HepG2 (cell line): ENCODE measurements around the gene TK2. TPM values are rescaled to one million over a fixed set of nuclear protein-coding genes. Genes with fewer than 3 reads are reported as not detected.

ENCODE experiments used
- ATAC-seq: fragments of 200-7000 bp; cut with Tn5 transposase; 3 replicates; pipeline ENCODE4 v1.9.1; 2020; ENCODE audit warnings: mild to moderate bottlenecking, moderate library complexity
- BruUV-seq: library from RNA; stranded (reverse); fragments of 400-500 nt; replicated peaks from 2 replicates; lab custom pipeline; 2021; lab: Mats Ljungman, UMichigan
- CTCF ChIA-PET: fragments of 300-600 bp; formaldehyde crosslinking; extraction: SDS; loops from one replicate; lab custom pipeline; 2021; ENCODE audit warnings: low total read pairs, inconsistent platforms, low intra/inter-chr PET ratio; lab: Yijun Ruan, JAX
- POLR2A ChIA-PET: fragments of 350-600 bp; sonication (Branson Sonifier 250); formaldehyde crosslinking; loops from one replicate; lab custom pipeline; 2020; ENCODE audit warnings: antibody characterized with exemption, inconsistent platforms; lab: Yijun Ruan, JAX
- DNase-seq: peaks from one replicate; pipeline ENCODE4 v3.0.0-alpha.2; 2015; ENCODE audit warnings: low spot score
- FAIRE-seq: peaks from 3 replicates; lab custom pipeline; 2011; peaks lifted over from hg19 to GRCh38; lab: Jason Lieb, UNC
- H2AFZ ChIP-seq: one replicate; pipeline ENCODE4 v1.6.1; 2011; ENCODE audit warnings: low read length, inconsistent platforms
- H3K27ac ChIP-seq: fragments of 300-600 bp; 3 replicates; pipeline ENCODE4 v1.8.0; 2011; ENCODE audit warnings: mixed run types, mild to moderate bottlenecking, mixed read lengths, low read length, inconsistent platforms; ENCODE audit not compliant: insufficient read depth; ENCODE audit errors: extremely low read length
- H3K27me3 ChIP-seq, 2 experiments: fragments of 200-600 bp in 1 of 2; 2 replicates in 1 of 2; 3 replicates in 1 of 2; pipeline versions ENCODE4 v1.6.0 to v1.8.0; 2011; ENCODE audit warnings: low read length in 2 of 2, mild to moderate bottlenecking in 2 of 2, moderate library complexity in 2 of 2, inconsistent platforms in 1 of 2; ENCODE audit not compliant: insufficient read depth in 2 of 2, control insufficient read depth in 1 of 2
- H3K36me3 ChIP-seq, 2 experiments: fragments of 200-600 bp in 1 of 2; replicated peaks in 1 of 2; 2 replicates in 1 of 2; 3 replicates in 1 of 2; pipeline versions ENCODE4 v1.5.1 to v1.8.0; 2011; ENCODE audit warnings: low read length in 2 of 2, inconsistent platforms in 1 of 2; ENCODE audit not compliant: insufficient read depth in 2 of 2, control insufficient read depth in 1 of 2
- H3K4me1 ChIP-seq: 2 replicates; pipeline ENCODE4 v1.5.1; 2012; ENCODE audit warnings: low read length, inconsistent platforms; ENCODE audit not compliant: insufficient read depth
- H3K4me2 ChIP-seq: 2 replicates; pipeline ENCODE4 v1.6.0; 2011; ENCODE audit warnings: low read depth, low read length, inconsistent platforms
- H3K4me3 ChIP-seq, 3 experiments: fragments of 200-600 bp in 1 of 3; sonication (generic), shearing (Covaris generic) in 1 of 3; replicated peaks in 1 of 3; 2 replicates each; pipeline ENCODE4 v1.5.1; 2011 to 2016; ENCODE audit warnings: low read length in 3 of 3, inconsistent platforms in 2 of 3, low read depth in 2 of 3, mild to moderate bottlenecking in 2 of 3, control low read depth in 1 of 3, mixed read lengths in 1 of 3; ENCODE audit not compliant: insufficient read depth in 1 of 3
- H3K79me2 ChIP-seq: one replicate; pipeline ENCODE4 v1.6.1; 2011; ENCODE audit warnings: low read length, inconsistent platforms; ENCODE audit not compliant: insufficient read depth
- H3K9ac ChIP-seq: 2 replicates; pipeline ENCODE4 v1.6.0; 2011; ENCODE audit warnings: mild to moderate bottlenecking, low read depth, low read length, inconsistent platforms; ENCODE audit not compliant: insufficient read depth
- H3K9me3 ChIP-seq: 2 replicates; pipeline ENCODE4 v1.5.1; 2012; ENCODE audit warnings: mild to moderate bottlenecking, low read length
- H4K20me1 ChIP-seq: 2 replicates; pipeline ENCODE4 v1.6.0; 2011; ENCODE audit warnings: inconsistent platforms, mild to moderate bottlenecking, low read length, moderate library complexity; ENCODE audit not compliant: insufficient read depth
- SOX6 ChIP-seq, 2 experiments: fragments of 450-650 bp in 1 of 2; sonication (generic) in 1 of 2; formaldehyde crosslinking in 1 of 2; IDR thresholded peaks; 2 replicates each; pipeline versions ENCODE4 v1.4.0 to v1.6.1; 2017 to 2020; ENCODE audit warnings: antibody characterized with exemption in 1 of 2, mild to moderate bottlenecking in 1 of 2, missing genetic modification reagents in 1 of 2
- STAG1 ChIP-seq: sonication (generic); formaldehyde crosslinking; IDR thresholded peaks from 2 replicates; pipeline ENCODE4 v1.4.0; 2020; ENCODE audit warnings: missing genetic modification reagents
- ZNF430 ChIP-seq: sonication (generic); formaldehyde crosslinking; IDR thresholded peaks from 2 replicates; pipeline ENCODE4 v1.9.0; 2021; ENCODE audit warnings: mild to moderate bottlenecking, missing genetic modification reagents
- ZNF761 ChIP-seq: sonication (generic); formaldehyde crosslinking; conservative IDR thresholded peaks from 2 replicates; pipeline ENCODE4 v1.4.0; 2020; ENCODE audit warnings: mild to moderate bottlenecking, missing genetic modification reagents
- WGBS: methylation state at CpG from one replicate; pipeline ENCODE4 v1.1.6; 2017; ENCODE audit warnings: low lambda C conversion rate; 5-methylcytosine and 5-hydroxymethylcytosine counted together
- in situ Hi-C: cut with HindIII; loops from 2 replicates; pipeline ENCODE4 v1.10.0; 2017; ENCODE audit warnings: low pct_unique_long_range_greater_than_20kb; ENCODE audit not compliant: extremely low pct_ligation_motif_present
- intact Hi-C: fragments of 100-400 bp; cut with micrococcal nuclease; formaldehyde crosslinking; loops from one replicate; pipeline ENCODE4 v1.10.0; 2022; ENCODE audit not compliant: unreplicated experiment
- polyA plus RNA-seq, 8 experiments: library from polyadenylated mRNA; depleted of rRNA in 3 of 8; stranded (reverse) in 7 of 8; unstranded in 1 of 8; fragments of >200 nt; fragmentation: Illumina TruSeq in 4 of 8; extraction: Trizol in 4 of 8; gene quantifications; 2 replicates each; pipeline versions ENCODE4 v1.2.1 to v1.2.3, GENCODE V29; 2011 to 2016; ENCODE audit warnings: low read depth in 4 of 8, missing spikeins in 1 of 8, mixed read lengths in 1 of 8; ENCODE audit not compliant: insufficient read depth in 1 of 8
- total RNA-seq, 5 experiments: library from RNA; depleted of rRNA; stranded (reverse); fragments of >200 nt; fragmentation: Illumina TruSeq; extraction: Trizol; gene quantifications; 2 replicates each; pipeline ENCODE4 v1.2.3, GENCODE V29; 2016; ENCODE audit warnings: low read depth in 1 of 5
- TF ChIP-seq, protein P1 (sequence below), 2 experiments: sonication (generic) in 1 of 2; formaldehyde crosslinking in 1 of 2; IDR thresholded peaks; 2 replicates each; pipeline versions ENCODE4 v1.4.0 to v1.6.1; 2018 to 2020; ENCODE audit warnings: missing genetic modification reagents in 2 of 2, borderline replicate concordance in 1 of 2, low read depth in 1 of 2, mild to moderate bottlenecking in 1 of 2, missing biosample characterization in 1 of 2
- TF ChIP-seq, protein P2 (sequence below): sonication (generic); formaldehyde crosslinking; IDR thresholded peaks from 2 replicates; pipeline ENCODE4 v1.5.0; 2020; ENCODE audit warnings: mild to moderate bottlenecking, missing genetic modification reagents, moderate library complexity

Gene TK2
- total and polyA plus RNA-seq, 2 of the 13 experiments (the other 11 are each of a cell fraction or from before 2014, with no cell fraction given), result 18.7 to 21.0 TPM

DNA sequence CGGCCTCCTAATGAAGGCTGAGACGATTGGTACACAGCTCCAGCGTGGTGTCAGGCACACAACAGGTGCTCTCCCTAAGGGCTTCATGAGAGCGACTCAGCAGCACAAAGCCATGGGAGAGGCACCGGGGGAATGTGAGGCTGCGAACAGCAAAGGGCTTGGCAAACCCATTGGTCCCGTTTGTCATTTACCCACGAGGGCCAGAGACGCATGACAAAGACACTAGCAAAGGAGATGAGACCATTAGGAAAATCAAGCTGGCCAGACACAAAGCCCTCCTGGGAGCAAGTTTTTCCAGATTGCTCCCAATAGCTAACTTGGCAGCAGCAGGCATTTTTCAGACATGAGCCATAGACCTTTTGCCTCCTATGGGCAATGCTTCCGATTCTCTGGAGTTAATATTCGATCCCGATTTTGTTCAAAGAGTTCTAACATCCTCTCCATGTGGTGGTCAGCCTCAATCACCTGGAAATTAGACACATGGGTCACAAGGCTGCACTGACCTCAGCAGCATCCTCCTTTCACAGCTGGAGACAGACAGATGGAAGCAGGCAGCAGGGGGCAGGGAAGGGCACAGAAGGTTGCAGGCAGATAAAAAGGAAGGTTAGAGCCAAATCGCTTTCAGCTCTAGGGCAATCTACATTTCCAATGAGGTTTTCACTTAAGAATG is 38.2 kb downstream of the TK2 start:
- Histone ChIP-seq H3K4me1 (peaks cover 48% of the 10 kb centered on the region), H3K9ac (no peak overlapping the region), H3K36me3 (peaks cover 3 to 5% of the 10 kb centered on the region in 2 experiments; a peak in 4 of 5 replicates), H3K27me3 (no peaks in the 10 kb centered on the region), H2AFZ (no peak overlapping the region), H4K20me1 (no peaks in the 10 kb centered on the region), H3K79me2 (no peaks in the 10 kb centered on the region), H3K4me3 (no peak overlapping the region), H3K9me3 (no peaks in the 10 kb centered on the region), H3K4me2 (no peak overlapping the region), H3K27ac (peak overlapping the region; percentile 46)
- ChIA-PET POLR2A (interaction anchor here (1.2 to 2.2 kb wide), 4 partner anchors 9 to 78 kb away, joined by 3 to 10 read pairs (median 6); partner anchors contain the start of genes CKLF and TK2), CTCF (no interaction called here)
- peak; percentile 12 for FAIRE-seq
- in situ Hi-C loops, result no loop called here
- no peak for ATAC-seq
- TF ChIP-seq, protein P1, sequence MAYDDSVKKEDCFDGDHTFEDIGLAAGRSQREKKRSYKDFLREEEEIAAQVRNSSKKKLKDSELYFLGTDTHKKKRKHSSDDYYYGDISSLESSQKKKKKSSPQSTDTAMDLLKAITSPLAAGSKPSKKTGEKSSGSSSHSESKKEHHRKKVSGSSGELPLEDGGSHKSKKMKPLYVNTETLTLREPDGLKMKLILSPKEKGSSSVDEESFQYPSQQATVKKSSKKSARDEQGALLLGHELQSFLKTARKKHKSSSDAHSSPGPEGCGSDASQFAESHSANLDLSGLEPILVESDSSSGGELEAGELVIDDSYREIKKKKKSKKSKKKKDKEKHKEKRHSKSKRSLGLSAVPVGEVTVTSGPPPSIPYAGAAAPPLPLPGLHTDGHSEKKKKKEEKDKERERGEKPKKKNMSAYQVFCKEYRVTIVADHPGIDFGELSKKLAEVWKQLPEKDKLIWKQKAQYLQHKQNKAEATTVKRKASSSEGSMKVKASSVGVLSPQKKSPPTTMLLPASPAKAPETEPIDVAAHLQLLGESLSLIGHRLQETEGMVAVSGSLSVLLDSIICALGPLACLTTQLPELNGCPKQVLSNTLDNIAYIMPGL (CRISPR knock-in tag; IDR thresholded peaks at IDR 0.05; ENCODE audit: borderline replicate concordance in 1 of 2, low read depth in 1 of 2), result peak in 1 of 2 experiments; percentile 45; a peak in 1 of 4 replicates
- TF ChIP-seq SOX6 (IDR thresholded peaks at IDR 0.05), result no peak
- TF ChIP-seq SOX6 (CRISPR knock-in tag; IDR thresholded peaks at IDR 0.05), result no peak
- 0 out of 2 replicates have a peak, but pooled peaks have one; percentile 7 for TF ChIP-seq ZNF430 (CRISPR knock-in tag)
- peak; percentile 38 for TF ChIP-seq STAG1
- TF ChIP-seq, protein P2, sequence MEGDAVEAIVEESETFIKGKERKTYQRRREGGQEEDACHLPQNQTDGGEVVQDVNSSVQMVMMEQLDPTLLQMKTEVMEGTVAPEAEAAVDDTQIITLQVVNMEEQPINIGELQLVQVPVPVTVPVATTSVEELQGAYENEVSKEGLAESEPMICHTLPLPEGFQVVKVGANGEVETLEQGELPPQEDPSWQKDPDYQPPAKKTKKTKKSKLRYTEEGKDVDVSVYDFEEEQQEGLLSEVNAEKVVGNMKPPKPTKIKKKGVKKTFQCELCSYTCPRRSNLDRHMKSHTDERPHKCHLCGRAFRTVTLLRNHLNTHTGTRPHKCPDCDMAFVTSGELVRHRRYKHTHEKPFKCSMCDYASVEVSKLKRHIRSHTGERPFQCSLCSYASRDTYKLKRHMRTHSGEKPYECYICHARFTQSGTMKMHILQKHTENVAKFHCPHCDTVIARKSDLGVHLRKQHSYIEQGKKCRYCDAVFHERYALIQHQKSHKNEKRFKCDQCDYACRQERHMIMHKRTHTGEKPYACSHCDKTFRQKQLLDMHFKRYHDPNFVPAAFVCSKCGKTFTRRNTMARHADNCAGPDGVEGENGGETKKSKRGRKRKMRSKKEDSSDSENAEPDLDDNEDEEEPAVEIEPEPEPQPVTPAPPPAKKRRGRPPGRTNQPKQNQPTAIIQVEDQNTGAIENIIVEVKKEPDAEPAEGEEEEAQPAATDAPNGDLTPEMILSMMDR (CRISPR knock-in tag), result peak; percentile 38; the same call in 1 of the 2 replicates
- 0 out of 2 replicates have a peak, but pooled peaks have one; percentile 30 for TF ChIP-seq ZNF761 (CRISPR knock-in tag)
- WGBS, result 98% methylated on average over 13 of the region's 13 CpGs
- intact Hi-C loops, result no loop called here
- no peak for DNase-seq
- BruUV-seq, result no TSS peak
